Activated CD4-positive, alpha-beta T cell treated with anti-CD3 and anti-CD28 coated beads for 48 hours (primary cell): ENCODE results near the gene B4GALT7.
A peak's percentile ranks its signal among the peaks of the same experiment; 100 is the strongest.
"Not testable (repeated sequence)": the region's sequence is repeated elsewhere in the genome, so short reads cannot be mapped to it uniquely, and the experiment has no call there.

Source experiments
- DNase-seq: peaks from one replicate; pipeline ENCODE4 v3.0.0-alpha.2; 2020

Gene B4GALT7, protein sequence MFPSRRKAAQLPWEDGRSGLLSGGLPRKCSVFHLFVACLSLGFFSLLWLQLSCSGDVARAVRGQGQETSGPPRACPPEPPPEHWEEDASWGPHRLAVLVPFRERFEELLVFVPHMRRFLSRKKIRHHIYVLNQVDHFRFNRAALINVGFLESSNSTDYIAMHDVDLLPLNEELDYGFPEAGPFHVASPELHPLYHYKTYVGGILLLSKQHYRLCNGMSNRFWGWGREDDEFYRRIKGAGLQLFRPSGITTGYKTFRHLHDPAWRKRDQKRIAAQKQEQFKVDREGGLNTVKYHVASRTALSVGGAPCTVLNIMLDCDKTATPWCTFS

DNA sequence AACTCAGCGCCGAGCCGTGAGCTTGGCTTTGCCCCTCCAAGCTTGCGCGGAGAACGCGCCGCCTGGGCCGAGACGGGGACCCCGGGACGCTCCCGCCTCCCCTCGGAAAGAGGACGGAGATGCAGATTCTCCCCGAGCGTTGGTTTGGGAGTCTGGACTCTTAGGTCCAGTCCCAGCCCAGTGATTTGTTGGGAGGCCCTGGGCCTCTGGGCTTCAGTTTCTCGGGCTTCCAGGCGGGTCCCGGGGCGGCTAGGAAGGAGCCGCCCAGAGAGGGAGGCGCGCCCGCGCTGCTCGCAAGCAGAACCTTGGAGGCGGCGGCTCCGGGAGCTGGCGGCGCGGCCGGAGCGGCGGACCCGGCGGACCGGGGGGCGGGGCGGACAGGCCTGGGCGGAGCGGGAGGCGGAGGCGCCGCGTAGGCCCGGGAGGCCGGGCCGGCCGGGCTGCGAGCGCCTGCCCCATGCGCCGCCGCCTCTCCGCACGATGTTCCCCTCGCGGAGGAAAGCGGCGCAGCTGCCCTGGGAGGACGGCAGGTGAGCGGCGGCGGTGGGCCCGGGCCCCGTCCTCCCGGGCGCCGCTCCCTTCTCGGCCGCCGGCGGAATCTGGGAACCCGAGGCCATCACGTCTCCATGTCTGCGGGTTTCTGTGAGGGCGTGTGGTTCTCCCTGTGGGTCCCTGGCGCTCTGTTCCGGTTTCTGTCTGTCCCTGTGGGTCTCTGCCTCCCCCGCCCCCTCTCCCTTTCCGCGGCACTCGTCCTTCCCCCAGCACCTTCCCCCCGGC lies at the start of gene B4GALT7:
Gene B4GALT7 (plus strand): TSS at position 402 of the 777 bp plus-strand sequence. CDS start 79 bp downstream, at position 481.
- peak; percentile 90 for DNase-seq

DNA sequence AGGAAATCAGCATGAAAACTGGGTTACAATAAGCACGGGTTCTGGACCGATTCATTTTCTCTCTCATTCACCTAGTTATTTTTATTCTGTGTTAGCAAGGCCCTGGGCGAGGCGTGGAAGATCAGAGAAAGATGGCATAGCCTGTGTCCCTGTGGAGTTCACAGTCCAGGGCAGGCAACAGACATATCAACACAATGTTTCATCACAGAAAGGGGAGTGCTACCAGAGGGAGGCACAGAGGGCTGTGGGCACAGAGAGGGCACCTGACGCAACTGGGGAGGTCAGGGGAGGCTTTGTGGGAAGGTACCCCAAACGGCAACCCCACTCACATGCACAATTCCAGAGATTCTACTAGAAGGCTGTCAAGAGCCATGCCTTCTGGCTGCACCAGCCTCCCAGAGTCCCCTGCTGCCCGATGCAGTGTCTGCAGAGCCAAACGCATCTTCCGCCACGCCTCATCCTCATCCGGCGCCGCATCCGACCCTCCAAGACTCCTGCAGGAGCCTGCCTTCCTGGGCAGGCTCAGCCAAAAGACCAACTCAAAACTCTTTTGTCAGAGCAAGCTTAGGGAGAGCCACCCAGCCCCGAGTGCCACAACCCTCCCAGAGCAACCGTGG lies 47.0 kb upstream of the B4GALT7 start:
- DNase-seq = no peak

DNA sequence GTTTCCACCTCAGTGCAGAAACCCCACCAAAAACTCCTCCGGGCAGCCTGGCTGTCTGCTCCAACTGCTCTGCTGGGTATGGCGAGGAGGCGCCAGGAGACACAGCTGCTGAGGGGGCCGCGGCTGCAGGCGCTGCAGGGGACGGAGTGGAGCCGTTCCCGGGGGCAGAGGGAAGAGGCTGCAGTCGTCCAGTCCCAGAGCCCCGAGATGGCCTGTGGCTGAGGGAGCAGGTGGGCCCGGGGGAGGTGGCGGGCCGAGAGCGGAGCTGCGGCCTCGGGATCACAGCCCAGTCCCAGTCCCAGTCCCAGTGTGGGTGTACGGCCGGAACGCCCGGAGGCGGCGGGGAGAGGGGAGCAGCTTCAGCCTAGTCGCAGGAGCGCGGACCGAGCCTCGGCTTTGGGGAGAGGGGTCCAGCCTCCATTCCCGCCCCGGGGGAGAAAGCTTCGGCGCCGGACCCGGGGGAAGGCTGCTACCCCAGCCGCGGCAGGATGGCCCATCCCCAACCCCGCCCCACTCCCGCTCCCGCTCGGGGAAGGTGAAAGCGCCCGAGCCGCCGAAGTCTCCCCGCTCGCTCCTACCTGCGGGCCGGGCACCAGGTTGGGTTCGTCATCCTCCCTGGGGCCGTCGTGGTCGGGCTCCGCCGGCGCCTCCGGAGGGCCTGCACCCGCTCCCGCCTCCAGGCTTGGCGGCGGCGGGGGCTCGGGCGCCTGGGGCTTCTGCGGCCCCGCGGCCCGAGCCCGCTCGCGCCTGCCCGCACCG lies 46.1 kb upstream of the B4GALT7 start:
- DNase-seq = peak; percentile 61

DNA sequence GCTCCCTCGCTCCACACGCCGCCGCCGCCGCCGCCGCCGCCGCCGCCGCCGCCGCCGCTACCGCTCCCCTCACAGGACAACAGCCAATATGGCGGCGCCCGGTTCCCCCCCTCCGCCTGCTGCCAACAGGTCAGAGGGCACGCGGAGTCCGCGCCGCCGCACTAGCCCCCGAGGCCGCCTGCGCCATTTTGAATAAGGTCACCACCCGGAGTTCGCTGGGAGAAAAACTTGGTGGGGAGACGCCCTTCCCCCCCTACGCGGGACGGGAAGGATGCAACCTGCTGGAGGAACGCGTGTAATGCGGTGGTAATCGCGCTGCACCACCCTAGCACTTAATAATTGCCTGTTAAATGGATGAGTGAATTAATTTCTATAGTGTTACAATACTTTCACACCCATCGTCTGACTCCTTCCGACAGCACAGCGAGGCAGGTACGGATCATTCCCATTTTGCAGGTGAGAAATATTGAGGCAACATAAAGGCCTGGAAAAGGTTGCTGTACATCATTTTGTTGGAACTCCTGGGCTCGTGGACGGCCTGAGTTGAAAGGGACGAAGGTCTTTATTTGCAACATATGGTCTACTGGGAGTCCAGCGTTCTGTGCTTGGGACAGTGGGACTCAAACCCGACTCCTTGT lies 45.3 kb upstream of the B4GALT7 start, which contains the start of gene FAM193B:
Gene FAM193B (minus strand): TSS at position 90 of the 638 bp plus-strand sequence. CDS start 105 bp downstream, outside the sequence.
- DNase-seq = peak; percentile 98

DNA sequence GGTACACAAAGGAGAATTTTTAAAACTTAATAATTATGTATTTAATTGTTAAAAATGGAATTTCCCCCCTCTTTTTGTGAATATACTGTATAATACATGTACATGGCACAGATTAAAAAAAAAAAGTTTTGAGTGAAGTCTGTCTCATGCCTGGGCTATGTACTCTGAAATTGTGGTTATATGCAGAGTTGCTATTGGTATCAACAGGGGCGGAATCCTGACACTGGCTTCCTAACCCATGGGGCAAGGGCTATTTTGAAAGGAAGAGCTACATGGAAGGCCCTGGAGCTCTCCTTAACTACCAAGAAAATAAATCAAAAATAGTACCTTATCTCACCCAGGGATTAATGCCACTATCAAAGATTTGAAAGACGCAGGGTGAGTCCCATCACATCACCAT lies 44.7 kb upstream of the B4GALT7 start:
- DNase-seq = no peak

DNA sequence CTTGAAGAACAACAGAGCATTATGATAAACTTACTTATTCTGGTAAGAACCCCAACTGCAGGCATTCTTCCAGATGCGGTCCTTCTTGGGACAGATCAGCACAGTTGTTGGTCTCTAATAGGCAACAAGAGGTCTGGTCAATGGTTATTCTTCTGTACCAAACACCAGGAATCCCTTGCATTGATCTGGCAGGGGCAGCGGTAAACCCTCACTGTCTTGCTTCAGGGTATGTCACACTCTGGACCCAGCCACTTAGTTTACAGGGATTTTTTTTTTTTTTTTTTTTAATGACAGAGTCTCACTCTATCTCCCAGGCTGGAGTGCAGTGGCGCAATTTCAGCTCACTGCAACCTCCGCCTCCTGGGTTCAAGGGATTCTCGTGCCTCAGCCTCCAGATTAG lies 44.3 kb upstream of the B4GALT7 start:
- no peak for DNase-seq

DNA sequence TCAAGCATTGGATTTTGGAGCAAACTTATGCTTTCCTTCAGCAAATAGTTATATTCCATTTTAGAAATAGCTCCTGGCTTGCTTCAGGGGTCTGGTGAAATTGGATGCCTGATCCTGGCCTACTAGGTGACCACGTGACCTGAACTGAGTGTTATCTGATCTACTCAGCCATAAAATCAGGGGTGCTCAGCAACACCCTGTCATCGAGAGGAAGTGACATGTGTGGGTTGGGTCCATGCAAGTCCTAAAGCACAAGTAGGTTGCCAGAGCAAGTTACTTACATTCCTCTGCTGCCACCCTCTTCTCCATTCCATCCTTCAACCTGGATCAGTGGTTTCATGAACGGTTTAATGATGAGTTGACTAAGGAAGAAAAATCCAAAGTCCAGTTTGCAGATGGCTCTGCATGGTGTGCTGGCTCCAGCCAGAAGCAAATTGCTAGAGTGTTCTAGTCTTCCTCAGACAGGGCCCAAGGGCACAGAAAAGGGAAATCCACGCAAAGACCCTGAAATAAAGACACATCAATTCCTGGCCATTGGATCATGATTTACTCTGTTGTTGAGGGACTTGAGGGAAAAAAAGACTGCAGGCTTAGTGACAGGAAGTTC lies 42.8 kb upstream of the B4GALT7 start:
- no peak for DNase-seq

DNA sequence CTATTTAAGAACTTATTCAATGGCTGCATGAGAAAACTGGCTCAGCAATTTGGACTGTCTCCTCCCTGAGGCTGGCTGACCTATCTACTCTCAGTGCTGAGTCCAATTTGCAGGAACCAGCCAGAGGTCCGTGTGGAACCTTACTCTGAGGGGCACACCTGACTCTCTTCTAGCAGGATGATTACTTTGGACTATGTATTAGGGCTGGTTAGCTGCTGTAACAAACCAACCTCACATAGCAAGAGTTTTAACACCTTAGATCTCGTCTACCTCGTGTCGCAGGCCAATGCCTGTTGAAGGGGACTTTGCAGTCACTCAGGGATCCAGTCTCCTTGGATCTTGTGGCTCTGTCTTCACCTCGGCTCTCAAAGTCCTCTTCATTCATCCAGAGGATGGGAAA lies 42.1 kb upstream of the B4GALT7 start:
- no peak for DNase-seq

DNA sequence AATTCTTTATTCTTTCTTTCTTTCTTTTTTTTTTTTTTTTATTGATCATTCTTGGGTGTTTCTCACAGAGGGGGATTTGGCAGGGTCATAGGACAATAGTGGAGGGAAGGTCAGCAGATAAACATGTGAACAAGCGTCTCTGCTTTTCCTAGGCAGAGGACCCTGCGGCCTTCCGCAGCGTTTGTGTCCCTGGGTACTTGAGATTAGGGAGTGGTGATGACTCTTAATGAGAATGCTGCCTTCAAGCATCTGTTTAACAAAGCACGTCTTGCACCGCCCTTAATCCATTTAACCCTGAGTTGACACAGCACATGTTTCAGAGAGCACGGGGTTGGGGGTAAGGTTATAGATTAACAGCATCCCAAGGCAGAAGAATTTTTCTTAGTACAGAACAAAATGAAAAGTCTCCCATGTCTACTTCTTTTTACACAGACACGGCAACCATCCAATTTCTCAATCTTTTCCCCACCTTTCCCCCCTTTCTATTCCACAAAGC lies 40.4 kb upstream of the B4GALT7 start:
- not testable (repeated sequence) for DNase-seq

DNA sequence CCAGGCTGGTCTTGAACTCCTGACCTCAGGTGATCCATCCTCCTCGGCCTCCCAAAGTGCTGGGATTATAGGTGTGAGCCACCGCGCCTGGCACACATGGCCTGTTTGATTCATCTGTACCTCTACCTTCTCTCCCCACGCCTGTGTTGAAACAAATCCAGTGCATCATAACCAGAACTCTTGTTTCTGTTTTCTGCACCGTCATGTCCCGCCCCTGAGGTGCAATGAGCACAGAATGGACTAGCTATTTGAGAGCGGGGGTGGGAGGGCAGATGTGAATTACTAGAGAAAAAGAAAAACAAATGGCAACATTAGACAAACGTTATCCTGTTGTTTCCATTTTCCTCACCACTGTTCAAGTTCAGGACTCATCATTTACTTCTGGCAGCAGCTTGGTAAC lies 34.9 kb upstream of the B4GALT7 start:
- DNase-seq = no peak

DNA sequence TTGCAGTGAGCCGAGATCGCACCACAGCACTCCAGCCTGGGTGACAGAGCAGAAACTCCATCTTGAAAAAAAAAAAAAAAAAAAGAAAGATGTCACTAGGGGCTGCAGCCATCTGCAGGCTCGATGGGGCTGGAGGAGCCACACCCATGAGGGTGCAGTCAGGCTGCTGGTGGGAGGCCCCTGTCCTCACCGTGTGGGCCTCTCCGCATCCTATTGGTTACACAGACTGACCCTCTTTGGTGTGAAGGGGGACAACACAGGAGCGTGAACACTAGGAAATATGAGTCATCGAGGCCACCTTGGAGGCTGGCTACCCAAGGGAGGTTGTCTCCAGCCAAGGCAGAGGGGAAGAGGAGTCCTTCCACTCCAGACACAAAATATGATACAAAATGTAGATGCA lies 31.6 kb upstream of the B4GALT7 start:
- no peak for DNase-seq

DNA sequence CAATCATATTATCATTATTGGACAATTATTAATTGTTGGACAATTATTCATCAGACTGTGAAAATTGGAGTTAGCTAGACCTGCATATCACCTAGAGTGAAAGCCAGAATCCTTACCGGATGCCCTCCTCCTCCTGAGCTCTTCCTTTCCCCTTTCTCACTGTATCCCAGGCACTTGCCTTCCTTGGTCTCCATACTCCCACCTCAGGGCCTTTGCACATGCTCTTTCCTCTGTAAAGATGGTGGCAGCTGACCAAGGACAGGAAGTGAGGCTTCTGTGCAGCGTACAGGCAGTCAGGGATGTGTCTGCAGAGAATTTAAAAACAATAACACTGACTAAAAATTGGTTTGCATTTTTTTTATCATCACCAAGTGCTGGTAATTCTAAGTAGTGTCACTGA lies 30.0 kb upstream of the B4GALT7 start:
- DNase-seq = no peak

DNA sequence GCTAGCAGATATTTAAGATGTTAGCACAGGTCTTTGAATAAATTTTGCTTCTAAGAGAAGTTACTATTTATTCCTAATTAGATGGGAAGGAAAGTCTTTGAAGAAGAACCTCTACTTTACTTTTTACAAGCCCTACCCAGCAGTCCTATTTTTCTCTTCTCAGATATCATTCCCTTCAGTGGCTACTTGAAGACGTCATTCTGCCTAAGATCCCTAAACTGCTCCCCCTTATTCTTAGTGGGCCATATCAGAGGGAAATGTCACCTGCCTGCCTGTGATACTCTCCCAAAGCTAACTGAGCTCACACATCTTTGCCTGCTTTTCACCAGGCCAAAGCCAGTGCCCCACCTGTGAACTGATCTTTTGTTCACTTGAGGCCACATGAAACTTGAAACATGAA lies 24.4 kb upstream of the B4GALT7 start:
- DNase-seq = no peak

DNA sequence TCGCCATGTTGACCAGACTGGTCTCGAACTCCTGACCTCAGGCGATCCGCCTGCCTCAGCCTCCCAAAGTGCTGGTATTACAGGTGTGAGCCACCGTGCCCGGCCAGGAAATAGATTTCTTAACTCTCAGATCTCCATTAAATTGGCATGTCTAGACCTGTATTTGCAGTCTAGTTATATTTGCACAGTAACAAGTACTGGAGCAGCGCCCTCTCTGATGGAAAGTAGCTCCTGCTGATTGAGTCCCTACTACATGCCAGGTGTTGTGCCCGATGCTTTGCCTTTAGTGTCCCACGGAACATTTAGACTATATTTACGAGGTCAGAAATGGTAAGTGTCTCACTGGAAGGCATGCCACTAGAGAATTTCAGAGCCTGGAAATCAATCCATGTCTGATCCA lies 23.8 kb upstream of the B4GALT7 start:
- no peak for DNase-seq

DNA sequence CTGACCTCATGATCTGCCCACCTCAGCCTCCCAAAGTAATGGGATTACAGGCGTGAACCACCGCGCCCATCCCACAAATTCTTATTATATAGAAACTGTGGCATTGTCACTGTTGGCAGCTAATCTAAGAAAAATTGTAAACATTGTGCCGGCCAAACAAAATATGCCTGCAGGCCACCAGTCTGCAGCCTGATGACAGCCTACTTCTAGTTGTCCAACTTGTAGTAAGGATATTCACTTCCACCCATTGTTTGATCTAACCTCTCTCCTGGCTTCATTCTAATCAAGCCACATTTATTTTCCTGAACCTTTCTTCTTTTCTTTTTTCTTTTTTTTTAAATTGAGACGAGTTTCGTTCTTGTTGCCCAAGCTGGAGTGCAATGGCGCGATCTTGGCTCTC lies 21.6 kb upstream of the B4GALT7 start:
- no peak for DNase-seq

DNA sequence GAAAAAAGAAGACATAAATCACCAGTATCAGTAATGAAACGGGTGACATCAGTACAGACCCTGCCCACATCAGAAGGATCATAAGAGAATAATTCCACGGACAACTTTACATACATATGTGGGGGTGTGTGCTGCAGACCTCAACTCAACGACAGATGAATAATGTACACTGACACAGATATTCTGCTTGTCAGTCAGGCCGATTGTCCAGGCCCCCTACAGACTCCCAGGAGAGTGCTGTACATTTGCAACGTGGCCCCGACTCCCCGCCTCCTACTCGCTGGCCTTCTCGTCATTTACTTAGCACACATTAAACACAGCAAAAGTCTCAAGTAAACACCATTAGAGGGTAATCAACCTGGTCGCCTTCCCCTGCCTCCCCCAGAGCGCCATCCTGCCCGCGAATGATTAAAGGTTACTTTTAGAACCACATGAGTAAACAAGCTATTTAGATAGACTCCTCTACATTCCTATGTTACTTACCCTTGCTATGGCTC lies 11.5 kb upstream of the B4GALT7 start:
- peak; percentile 19 for DNase-seq

DNA sequence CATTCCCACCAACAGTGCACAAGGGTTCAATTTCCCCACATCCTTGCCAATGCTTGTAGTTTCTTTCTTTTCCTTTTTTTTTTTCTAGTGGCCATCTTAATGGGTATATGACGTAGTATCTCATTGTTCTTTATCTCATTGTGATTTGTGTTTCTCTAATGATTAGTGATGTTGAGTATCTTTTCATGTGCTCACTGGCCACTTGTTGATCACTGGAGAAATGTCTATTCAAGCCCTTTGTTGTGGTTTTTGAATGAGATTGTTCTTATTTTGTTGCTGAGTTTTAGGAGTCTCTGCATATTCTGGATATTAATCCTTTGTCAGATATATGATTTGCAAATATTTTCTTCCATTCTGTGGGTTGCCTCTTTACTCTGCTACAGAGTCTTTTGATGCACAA lies 9.5 kb upstream of the B4GALT7 start:
- DNase-seq = no peak

DNA sequence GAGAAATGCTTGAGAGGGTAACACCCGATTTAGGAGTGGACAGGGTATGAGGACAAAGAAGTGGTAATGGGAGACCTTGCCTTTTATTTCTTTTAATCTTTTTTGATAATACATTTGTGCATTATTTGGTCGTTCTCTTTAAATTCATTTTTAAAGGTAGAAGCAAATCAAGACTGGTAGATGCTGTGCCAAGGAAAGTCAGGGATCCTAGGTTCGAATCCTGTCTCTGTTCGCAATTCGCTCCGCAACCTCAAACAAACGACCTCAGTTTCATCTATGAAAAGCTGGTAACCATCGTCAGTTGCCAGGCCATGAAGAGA lies 8.3 kb upstream of the B4GALT7 start:
- no peak for DNase-seq

DNA sequence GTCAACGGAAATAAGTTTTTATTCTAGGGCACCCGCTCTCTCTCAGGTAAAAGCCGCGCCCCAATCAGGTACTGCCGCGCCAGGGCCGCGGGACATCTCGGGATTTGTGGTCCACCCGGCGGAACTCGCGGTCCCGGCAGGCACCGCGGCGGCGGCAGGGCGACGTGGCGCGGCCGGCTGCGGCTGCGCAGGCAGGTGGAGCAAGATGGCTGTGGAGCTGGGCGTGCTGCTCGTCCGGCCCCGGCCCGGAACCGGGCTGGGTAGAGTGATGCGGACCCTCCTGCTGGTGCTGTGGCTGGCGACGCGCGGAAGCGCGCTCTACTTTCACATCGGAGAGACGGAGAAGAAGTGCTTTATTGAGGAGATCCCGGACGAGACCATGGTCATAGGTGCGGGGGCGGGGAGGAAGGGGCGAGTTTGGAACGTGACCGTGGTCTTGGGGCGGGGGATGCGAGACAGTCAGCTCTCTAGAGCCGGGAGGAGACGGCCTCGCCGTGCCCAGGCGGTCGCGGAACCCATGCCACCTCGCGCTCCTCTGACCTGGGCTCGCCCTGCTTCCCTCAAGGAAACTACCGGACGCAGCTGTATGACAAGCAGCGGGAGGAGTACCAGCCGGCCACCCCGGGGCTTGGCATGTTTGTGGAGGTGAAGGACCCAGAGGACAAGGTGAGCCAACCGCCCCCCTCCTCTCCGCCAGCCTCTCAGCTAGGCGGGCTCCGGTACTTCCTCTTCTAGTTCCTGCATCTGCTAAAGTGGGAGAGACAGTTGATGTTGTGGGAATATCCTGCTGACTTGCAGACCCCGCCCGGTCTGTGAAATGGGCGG lies 7.7 kb upstream of the B4GALT7 start, which contains the start of gene TMED9:
Gene TMED9 (plus strand): TSS at position 194 of the 825 bp plus-strand sequence. CDS start 12 bp downstream, at position 206.
- DNase-seq = peak; percentile 92

DNA sequence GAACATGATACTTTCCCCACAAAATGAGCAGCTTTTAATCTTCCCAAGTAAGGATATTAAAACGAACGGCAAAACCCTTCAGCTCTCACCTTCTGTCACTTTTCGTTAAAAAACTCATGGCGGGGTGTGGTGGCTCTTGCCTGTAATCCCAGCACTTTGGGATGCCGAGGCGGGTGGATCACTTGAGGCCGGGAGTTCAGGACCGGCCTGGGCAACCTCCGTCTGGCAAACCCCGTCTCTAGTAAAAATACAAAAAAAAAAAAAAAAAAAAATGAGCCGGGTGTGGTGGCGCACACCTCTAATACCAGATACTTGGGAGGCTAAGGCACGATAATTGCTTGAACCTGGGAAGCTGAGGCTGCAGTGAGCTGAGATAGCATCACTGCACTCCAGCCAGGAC lies 7.0 kb upstream of the B4GALT7 start:
- no peak for DNase-seq

DNA sequence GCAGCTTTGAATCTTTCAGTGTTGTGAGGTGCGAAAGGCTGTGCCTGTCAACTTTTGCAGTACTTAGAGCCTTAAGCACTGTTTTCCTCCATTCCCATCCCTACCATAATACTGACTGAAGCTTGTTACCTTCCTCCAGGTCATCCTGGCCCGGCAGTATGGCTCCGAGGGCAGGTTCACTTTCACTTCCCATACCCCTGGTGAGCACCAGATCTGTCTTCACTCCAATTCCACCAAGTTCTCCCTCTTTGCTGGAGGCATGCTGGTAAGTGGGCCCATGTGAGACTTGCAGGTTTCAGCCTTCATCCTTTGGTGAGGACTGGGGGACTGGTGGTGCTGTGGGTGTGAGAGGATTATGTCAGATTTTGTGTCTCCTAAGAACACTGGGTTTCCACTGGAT lies 6.4 kb upstream of the B4GALT7 start:
- DNase-seq = no peak
